GM12801 (cell line): ENCODE measurements around the gene AKR1B15.

Experiments
- TF ChIP-seq, protein P1 (sequence below): IDR thresholded peaks from one replicate; pipeline ENCODE4 v1.5.1; 2011; ENCODE audit warnings: control low read depth; ENCODE audit not compliant: insufficient read length; ENCODE audit errors: extremely low read depth

Gene AKR1B15

DNA sequence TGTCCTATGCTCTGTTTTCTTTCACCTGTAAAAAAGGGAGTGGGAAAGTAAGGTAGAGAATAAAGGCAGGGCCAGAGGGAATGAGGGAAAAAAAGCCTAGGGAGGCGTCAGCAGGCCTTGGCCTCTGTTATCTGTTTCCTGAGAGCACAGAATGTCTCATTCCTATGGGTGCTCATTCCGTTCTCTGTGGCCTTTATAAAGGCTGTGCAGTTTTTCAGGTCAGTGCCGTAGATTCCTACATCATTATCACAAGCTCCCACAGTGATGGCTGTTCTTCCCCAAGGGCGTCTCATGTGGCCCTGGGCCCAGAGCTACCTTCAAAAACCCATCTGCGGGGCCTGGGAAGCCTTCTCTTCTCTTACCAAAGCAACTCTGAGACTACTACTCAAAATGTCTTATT is 38.3 kb upstream of the AKR1B15 start:
- TF ChIP-seq, protein P1, sequence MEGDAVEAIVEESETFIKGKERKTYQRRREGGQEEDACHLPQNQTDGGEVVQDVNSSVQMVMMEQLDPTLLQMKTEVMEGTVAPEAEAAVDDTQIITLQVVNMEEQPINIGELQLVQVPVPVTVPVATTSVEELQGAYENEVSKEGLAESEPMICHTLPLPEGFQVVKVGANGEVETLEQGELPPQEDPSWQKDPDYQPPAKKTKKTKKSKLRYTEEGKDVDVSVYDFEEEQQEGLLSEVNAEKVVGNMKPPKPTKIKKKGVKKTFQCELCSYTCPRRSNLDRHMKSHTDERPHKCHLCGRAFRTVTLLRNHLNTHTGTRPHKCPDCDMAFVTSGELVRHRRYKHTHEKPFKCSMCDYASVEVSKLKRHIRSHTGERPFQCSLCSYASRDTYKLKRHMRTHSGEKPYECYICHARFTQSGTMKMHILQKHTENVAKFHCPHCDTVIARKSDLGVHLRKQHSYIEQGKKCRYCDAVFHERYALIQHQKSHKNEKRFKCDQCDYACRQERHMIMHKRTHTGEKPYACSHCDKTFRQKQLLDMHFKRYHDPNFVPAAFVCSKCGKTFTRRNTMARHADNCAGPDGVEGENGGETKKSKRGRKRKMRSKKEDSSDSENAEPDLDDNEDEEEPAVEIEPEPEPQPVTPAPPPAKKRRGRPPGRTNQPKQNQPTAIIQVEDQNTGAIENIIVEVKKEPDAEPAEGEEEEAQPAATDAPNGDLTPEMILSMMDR = no peak

DNA sequence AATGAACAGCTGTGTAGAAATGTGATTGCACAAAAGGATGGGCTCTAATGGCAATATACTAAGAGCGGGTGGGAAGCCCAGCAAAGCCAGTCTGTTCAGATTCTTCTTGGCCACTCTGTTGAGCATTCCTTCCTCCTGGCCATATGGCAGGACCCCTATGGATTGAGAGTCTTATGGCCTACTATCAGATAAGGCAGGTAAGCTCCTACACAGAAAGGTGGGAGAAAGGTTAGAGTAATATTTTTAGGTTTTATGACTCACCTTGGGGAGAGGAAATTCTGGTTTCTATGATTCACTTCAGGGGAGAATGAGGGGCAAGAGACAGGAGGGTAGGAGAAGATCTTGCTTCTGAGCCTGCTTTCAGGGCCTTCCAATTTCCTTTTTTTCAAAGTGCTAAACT is 36.6 kb upstream of the AKR1B15 start:
- TF ChIP-seq, protein P1 = no peak

DNA sequence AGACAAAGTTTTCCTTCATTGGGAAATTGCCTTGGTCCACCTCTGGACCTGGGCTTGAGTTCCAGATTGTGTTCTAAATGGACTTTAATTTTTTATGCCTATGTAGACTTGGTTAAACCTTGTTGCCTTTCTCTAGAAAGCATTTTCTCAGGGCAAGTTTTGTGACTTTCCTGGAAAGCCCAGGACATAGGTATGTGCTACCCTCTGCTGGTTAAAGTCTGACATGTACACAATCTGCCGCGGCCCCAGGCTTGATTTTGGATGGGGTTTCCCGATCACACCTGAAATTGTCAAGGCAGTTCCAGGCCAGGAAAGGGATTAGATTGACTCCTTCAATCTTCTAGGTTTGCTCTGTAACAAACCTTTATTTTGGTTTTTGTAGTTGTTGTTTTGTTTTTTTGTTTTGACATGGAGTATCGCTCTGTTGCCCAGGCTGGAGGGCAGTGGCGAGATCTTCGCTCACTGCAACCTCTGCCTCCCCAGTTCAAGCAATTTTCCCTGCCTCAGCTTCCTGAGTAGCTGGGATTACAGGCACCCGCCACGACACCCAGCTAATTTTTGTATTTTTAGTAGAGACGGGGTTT is 35.6 kb upstream of the AKR1B15 start:
- TF ChIP-seq, protein P1 = no peak

DNA sequence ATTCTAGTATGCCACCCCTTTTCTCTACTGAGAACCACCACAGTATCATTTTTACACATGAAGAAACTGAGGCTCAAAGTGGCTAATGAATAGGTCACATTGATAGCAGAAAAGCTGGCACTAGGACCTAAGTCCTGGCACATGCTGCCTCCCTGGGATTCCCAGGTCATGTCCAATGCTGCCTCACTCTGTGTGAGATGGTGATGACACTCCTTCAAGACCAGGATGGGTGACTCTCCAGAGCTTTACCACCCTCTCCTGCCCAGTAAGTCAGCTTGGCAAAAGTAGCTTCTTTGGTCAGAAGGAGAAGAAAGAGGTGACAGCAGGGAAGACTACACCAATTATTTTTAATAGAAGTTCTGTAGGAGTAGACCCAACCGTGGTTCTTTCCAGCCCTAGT is 34.8 kb upstream of the AKR1B15 start:
- TF ChIP-seq, protein P1 = no peak

DNA sequence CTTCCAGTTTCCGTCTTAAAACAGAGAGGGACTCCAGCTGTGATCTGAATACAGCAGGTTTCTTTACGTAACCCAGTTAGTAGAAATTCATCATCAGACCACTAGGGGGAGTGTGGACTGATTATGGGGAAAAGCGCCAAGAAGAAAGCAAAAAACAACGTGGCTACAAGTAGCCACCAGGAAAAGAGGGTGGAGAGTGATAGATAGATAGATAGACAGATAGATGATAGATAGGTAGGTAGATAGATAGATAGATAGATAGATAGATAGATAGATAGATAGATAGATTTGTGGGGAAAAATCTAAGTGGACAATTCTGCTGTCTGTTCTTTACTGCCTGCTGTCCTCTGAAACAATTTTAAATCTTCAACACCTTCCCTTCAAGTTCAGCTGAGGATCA is 34.2 kb upstream of the AKR1B15 start:
- TF ChIP-seq, protein P1 = no peak

DNA sequence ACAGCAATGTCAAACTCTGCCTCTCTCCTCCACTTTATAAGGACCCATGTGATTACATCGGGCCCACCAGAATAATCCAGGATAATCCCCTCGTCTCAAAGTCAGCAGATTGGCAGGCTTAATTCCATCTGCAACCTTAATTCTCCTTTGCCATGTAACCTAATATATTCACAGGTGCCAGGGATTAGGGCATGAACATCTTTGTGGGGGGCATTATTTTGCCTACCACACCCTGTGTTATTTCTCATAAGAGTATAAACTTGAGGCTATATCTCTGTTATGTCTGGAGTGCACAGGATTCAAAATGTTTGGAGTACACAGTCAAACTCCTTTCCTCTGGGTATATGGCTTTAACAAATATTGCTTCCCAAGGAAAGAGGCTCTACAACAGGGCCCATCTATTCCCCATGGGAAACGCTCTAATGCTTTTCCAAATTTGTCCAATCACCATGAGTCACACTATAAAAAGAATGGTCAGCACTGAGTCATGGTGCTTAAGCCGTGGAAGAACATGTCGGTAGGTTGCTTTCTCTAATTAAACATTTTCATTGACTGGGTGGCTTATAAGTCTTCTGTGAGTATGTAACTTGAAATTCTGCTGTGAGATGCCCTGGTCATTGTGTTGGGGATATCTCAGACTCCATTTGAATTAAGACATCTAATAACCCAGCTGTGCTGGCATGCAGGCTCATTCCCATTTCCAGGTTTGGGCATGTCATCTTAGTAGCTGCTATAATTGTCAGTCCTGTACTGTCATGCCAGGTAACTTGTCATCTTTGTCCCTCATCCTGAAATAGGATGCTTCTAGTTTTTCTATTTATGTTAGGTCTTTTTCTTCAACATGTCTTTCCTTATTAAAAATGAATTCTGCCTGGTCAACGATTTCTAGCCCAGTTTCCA is 33.1 kb upstream of the AKR1B15 start:
- TF ChIP-seq, protein P1 = no peak

DNA sequence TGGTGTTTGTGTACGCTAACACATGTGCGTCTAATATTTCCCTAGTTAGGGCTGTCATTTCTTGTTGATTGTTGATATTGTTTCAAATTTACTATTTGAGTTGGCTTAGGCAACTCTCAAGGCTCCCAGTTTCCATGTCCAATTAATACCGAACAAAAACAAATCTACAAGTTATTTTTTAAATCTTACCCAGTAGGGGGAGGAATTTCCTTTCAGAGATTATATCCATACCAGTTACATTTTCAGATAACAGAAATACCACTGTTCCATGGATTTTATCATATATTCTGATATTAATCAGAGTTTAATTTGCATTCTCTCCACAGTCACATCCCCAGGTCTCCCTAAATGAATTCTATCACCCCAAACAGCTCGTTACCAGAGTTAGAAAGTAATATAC is 28.8 kb upstream of the AKR1B15 start:
- TF ChIP-seq, protein P1 = no peak
